PC-9 (cell line): Measurements from ENCODE around the gene BRINP3.

Source experiments
- EZH2 ChIP-seq: fragments of 200-600 bp; sonication (generic); IDR thresholded peaks from 2 replicates; pipeline ENCODE4 v1.8.0; 2017; ENCODE audit warnings: antibody characterized with exemption, low read depth
- TF ChIP-seq, protein P1 (sequence below): fragments of 200-600 bp; sonication (generic); conservative IDR thresholded peaks from 2 replicates; pipeline ENCODE4 v1.6.1; 2017; ENCODE audit warnings: mixed run types, antibody characterized with exemption, mild to moderate bottlenecking, moderate library complexity

DNA sequence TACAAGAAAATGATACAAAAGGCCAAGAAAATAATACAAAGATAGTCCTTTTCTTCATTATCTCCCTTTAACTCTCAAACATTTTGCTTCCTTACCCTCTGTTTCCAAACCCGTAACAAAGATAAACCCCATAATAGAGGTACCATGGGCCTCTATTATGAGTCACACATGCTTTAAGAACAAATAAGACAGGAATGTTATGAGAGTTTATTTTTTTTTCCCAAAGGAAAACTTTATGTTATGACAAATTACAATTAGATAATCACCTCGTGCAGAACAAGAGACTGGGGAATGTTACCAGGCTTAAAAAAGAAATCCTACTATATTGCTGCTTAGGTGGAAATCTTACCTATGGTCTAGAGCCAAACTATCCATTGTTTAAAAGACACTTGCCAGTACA lies 272.0 kb downstream of the BRINP3 start:
- TF ChIP-seq, protein P1, sequence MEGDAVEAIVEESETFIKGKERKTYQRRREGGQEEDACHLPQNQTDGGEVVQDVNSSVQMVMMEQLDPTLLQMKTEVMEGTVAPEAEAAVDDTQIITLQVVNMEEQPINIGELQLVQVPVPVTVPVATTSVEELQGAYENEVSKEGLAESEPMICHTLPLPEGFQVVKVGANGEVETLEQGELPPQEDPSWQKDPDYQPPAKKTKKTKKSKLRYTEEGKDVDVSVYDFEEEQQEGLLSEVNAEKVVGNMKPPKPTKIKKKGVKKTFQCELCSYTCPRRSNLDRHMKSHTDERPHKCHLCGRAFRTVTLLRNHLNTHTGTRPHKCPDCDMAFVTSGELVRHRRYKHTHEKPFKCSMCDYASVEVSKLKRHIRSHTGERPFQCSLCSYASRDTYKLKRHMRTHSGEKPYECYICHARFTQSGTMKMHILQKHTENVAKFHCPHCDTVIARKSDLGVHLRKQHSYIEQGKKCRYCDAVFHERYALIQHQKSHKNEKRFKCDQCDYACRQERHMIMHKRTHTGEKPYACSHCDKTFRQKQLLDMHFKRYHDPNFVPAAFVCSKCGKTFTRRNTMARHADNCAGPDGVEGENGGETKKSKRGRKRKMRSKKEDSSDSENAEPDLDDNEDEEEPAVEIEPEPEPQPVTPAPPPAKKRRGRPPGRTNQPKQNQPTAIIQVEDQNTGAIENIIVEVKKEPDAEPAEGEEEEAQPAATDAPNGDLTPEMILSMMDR, result no peak
- no peak for TF ChIP-seq EZH2
